Vagina (tissue), 2 donors: Measurements from ENCODE around the gene SGTA. TPM values are rescaled to one million over a fixed set of nuclear protein-coding genes. Genes with fewer than 3 reads are reported as not detected.

Experiments used
- DNase-seq, 2 donors: peaks; one replicate each; pipeline ENCODE4 v3.0.0-alpha.2; 2017; ENCODE audit errors: extremely low spot score in 2 of 2
- H3K27ac ChIP-seq: fragments of 200-600 bp; sonication (generic); one replicate; pipeline ENCODE4 v1.5.1; 2019
- H3K27me3 ChIP-seq: fragments of 200-600 bp; sonication (generic); one replicate; pipeline ENCODE4 v1.5.1; 2019
- H3K36me3 ChIP-seq, 2 donors: fragments of 200-600 bp; sonication (generic); one replicate each; pipeline ENCODE4 v1.5.1; 2017 to 2019
- H3K4me1 ChIP-seq: fragments of 200-600 bp; sonication (generic); one replicate; pipeline ENCODE4 v1.5.1; 2019
- H3K4me3 ChIP-seq, 2 donors: fragments of 200-600 bp; sonication (generic); 1 replicate in 1 of 2; 2 replicates in 1 of 2; pipeline ENCODE4 v1.5.1; 2016 to 2019
- H3K9me3 ChIP-seq: fragments of 200-600 bp; sonication (generic); one replicate; pipeline ENCODE4 v1.5.1; 2019
- CTCF ChIP-seq, 3 experiments: fragments of 450-650 bp in 2 of 3; fragments of 200-600 bp in 1 of 3; sonication (generic) in 1 of 3; IDR thresholded peaks; one replicate each; pipeline ENCODE4 v1.5.1; 2017 to 2019; ENCODE audit warnings: antibody characterized with exemption in 3 of 3, mild to moderate bottlenecking in 2 of 3, moderate library complexity in 2 of 3
- POLR2A ChIP-seq, 2 donors: fragments of 450-650 bp; IDR thresholded peaks; one replicate each; pipeline ENCODE4 v1.6.1; 2017; ENCODE audit warnings: antibody characterized with exemption in 2 of 2, mild to moderate bottlenecking in 2 of 2, moderate library complexity in 2 of 2
- POLR2AphosphoS5 ChIP-seq, 2 donors: sonication (generic); formaldehyde crosslinking; IDR thresholded peaks; one replicate each; pipeline ENCODE4 v1.9.0; 2017; ENCODE audit warnings: antibody characterized with exemption in 2 of 2, mild to moderate bottlenecking in 2 of 2, low read depth in 1 of 2; ENCODE audit not compliant: insufficient read depth in 1 of 2
- intact Hi-C: fragments of 100-400 bp; cut with DNase I; formaldehyde crosslinking; loops from one replicate; pipeline ENCODE4 v1.15.1; 2023
- total RNA-seq: library from RNA; depleted of rRNA; stranded (reverse); fragments of >200 nt; gene quantifications from one replicate; pipeline ENCODE4 v1.2.3, GENCODE V29; 2016

Gene SGTA
- total RNA-seq, 1 donor from 2014 or later, result 58.4 TPM

- intact Hi-C loops, result no loop called here
- Histone ChIP-seq H3K27me3 (no peaks in the 10 kb centered on the region), H3K9me3 (no peaks in the 10 kb centered on the region), H3K4me3 (no peak overlapping the region), H3K36me3 (peaks cover 0 to 20% of the 10 kb centered on the region in 2 donors), H3K4me1 (peaks cover 8% of the 10 kb centered on the region), H3K27ac (no peak overlapping the region)
- TF ChIP-seq CTCF (IDR thresholded peaks at IDR 0.05) (no peak), POLR2A (IDR thresholded peaks at IDR 0.05) (no peak), POLR2AphosphoS5 (IDR thresholded peaks at IDR 0.05; ENCODE audit: insufficient read depth in 1 of 2, low read depth in 1 of 2) (no peak)
- no peak for DNase-seq
Observed at GRCh38 chr19:2731181-2731995, 51.7 kb downstream of the SGTA start.

DNA sequence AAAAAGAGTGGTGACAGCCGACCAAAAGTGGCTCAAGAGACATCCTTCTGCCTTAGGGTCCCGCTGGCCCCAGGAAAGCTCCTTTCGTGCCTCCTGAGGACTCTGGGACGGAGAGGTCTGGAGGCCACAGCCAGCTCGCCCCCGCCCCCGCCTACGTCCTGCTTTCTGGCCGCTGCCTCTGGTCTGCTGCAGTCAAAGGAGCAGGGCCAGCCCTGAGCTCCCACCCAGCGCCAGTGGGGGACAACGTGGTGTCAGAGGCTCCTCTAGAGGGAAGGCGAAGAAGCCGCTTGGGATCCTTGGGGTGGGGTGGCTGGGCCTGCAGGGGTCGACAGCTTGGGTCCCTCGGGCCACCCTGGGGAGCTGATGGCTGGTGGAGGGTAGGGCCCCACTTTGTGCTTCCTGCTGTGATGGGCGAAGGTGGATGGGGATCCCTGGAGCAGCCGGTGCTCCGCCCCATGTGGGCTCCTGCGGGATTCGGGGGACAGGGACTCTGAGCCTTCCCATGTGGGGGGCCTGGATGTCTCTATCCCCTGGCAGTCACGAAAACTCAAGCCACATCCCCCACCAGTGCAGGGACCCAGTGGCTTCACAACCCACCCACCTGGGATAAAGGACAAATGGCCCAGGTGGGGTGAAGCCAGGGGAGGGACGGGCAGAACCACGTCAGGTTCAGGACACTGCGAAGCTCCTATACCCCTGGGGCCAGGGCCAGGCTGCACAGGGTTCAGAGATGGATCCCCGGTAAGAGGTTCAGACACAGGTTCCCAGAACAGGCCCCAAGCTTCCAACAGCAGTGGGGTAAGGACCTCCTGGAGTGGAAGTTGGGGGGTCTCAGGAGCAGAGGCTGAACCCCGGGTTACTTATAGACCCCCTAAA is 52.9 kb downstream of the SGTA start:
- TF ChIP-seq POLR2AphosphoS5 (IDR thresholded peaks at IDR 0.05; ENCODE audit: insufficient read depth in 1 of 2, low read depth in 1 of 2) (no peak), POLR2A (IDR thresholded peaks at IDR 0.05) (no peak), CTCF (IDR thresholded peaks at IDR 0.05) (no peak)
- intact Hi-C loops, result no loop called here
- no peaks in the 10 kb centered on the region for H3K27me3 ChIP-seq
- no peak for DNase-seq
- H3K36me3 ChIP-seq, result peaks cover 0 to 13% of the 10 kb centered on the region in 2 donors
- H3K27ac ChIP-seq, result no peak overlapping the region
- H3K4me3 ChIP-seq, result no peak overlapping the region
- no peaks in the 10 kb centered on the region for H3K9me3 ChIP-seq
- H3K4me1 ChIP-seq, result peaks cover 8% of the 10 kb centered on the region

GRCh38 chr19:2728783-2729387 is 54.2 kb downstream of the SGTA start:
- TF ChIP-seq POLR2A (IDR thresholded peaks at IDR 0.05) (no peak), POLR2AphosphoS5 (IDR thresholded peaks at IDR 0.05; ENCODE audit: insufficient read depth in 1 of 2, low read depth in 1 of 2) (no peak), CTCF (IDR thresholded peaks at IDR 0.05) (no peak)
- H3K4me3 ChIP-seq, result no peak overlapping the region
- no peak overlapping the region for H3K27ac ChIP-seq
- no peaks in the 10 kb centered on the region for H3K27me3 ChIP-seq
- peaks cover 0 to 13% of the 10 kb centered on the region in 2 donors for H3K36me3 ChIP-seq
- peaks cover 10% of the 10 kb centered on the region for H3K4me1 ChIP-seq
- no peak for DNase-seq
- intact Hi-C loops, result no loop called here
- no peaks in the 10 kb centered on the region for H3K9me3 ChIP-seq

- TF ChIP-seq CTCF (IDR thresholded peaks at IDR 0.05) (no peak), POLR2AphosphoS5 (IDR thresholded peaks at IDR 0.05; ENCODE audit: insufficient read depth in 1 of 2, low read depth in 1 of 2) (no peak), POLR2A (IDR thresholded peaks at IDR 0.05) (no peak)
- intact Hi-C loops, result no loop called here
- no peaks in the 10 kb centered on the region for H3K27me3 ChIP-seq
- peaks cover 23% of the 10 kb centered on the region for H3K4me1 ChIP-seq
- H3K36me3 ChIP-seq, result peaks cover 0 to 5% of the 10 kb centered on the region in 2 donors
- H3K9me3 ChIP-seq, result no peaks in the 10 kb centered on the region
- H3K27ac ChIP-seq, result no peak overlapping the region
- H3K4me3 ChIP-seq, result no peak overlapping the region
- DNase-seq, result no peak
Observed at GRCh38 chr19:2727640-2727944, 55.5 kb downstream of the SGTA start.
